ENCODE measurements around the gene FILIP1.

GRCh38 chr6:75348882-75349261 is 144.7 kb downstream of the FILIP1 start:
- TF ChIP-seq CTCF (IDR thresholded peaks at IDR 0.05 in 4 of 5, conservative IDR thresholded peaks at IDR 0.05 in 1 of 5) (no peak), POLR2A (IDR thresholded peaks at IDR 0.05) (no peak)
